ENCODE measurements around the gene PACS2.

DNA sequence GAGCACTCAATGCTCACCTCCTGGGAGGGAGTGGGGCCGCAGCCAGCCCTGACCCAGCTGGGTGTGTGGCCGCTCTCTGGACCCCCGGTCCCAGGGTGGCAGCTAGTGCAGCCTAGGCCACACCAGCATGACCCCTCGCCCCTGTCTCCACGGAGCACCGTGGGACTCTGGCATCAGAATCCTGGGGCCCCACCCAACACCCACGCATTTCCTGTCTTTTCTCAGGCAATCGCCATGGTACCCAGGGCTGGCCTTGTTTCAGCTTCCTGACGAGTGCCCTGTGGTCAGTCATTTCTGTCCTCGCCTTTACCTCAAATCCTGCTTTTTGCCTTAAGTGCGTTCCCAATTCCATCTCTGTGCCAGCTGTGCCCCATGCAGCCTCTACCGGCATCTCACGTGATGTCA is 15.9 kb downstream of the PACS2 start:
- TF ChIP-seq, protein P1, sequence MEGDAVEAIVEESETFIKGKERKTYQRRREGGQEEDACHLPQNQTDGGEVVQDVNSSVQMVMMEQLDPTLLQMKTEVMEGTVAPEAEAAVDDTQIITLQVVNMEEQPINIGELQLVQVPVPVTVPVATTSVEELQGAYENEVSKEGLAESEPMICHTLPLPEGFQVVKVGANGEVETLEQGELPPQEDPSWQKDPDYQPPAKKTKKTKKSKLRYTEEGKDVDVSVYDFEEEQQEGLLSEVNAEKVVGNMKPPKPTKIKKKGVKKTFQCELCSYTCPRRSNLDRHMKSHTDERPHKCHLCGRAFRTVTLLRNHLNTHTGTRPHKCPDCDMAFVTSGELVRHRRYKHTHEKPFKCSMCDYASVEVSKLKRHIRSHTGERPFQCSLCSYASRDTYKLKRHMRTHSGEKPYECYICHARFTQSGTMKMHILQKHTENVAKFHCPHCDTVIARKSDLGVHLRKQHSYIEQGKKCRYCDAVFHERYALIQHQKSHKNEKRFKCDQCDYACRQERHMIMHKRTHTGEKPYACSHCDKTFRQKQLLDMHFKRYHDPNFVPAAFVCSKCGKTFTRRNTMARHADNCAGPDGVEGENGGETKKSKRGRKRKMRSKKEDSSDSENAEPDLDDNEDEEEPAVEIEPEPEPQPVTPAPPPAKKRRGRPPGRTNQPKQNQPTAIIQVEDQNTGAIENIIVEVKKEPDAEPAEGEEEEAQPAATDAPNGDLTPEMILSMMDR (conservative IDR thresholded peaks at IDR 0.05): no peak
- no peak for TF ChIP-seq EZH2 (IDR thresholded peaks at IDR 0.05; ENCODE audit: low read depth)

Data from PC-9 (cell line).